Fibroblast of lung (primary cell): ENCODE data around the gene MCTP2. TPM values are rescaled to one million over a fixed set of nuclear protein-coding genes. Genes with fewer than 3 reads are reported as not detected.

ENCODE experiments used
- DNase-seq, 2 donors: peaks; one replicate each; pipeline versions ENCODE4 v3.0.0 to v3.0.0-alpha.2; 2010; ENCODE audit warnings: low read depth in 2 of 2
- H2AFZ ChIP-seq: 2 replicates; pipeline ENCODE4 v1.5.1; 2012; ENCODE audit warnings: low read length, control low read depth, inconsistent platforms
- H3K27ac ChIP-seq: 2 replicates; pipeline ENCODE4 v1.5.1; 2011; ENCODE audit warnings: low read length, control low read depth; ENCODE audit not compliant: insufficient read depth
- H3K27me3 ChIP-seq: 2 replicates; pipeline ENCODE4 v1.5.1; 2011; ENCODE audit warnings: mild to moderate bottlenecking, low read length; ENCODE audit not compliant: control insufficient read depth, insufficient read depth
- H3K36me3 ChIP-seq: 2 replicates; pipeline ENCODE4 v1.5.1; 2011; ENCODE audit warnings: low read length; ENCODE audit not compliant: control insufficient read depth, insufficient read depth
- H3K4me1 ChIP-seq: 2 replicates; pipeline ENCODE4 v1.5.1; 2011; ENCODE audit warnings: low read length; ENCODE audit not compliant: control insufficient read depth, insufficient read depth; ENCODE audit errors: extremely low read depth
- H3K4me2 ChIP-seq: 2 replicates; pipeline ENCODE4 v1.5.1; 2011; ENCODE audit warnings: low read length, control low read depth; ENCODE audit not compliant: insufficient read depth; ENCODE audit errors: extremely low read depth
- H3K4me3 ChIP-seq, 4 experiments: fragments of 200-600 bp in 1 of 4; sonication (generic) in 1 of 4; replicated peaks in 1 of 4; 2 replicates each; pipeline ENCODE4 v1.5.1; 2011 to 2016; ENCODE audit warnings: low read length in 4 of 4, low read depth in 3 of 4, mild to moderate bottlenecking in 3 of 4, control low read depth in 2 of 4, inconsistent platforms in 1 of 4, mixed read lengths in 1 of 4; ENCODE audit not compliant: insufficient read depth in 1 of 4; ENCODE audit errors: control extremely low read depth in 1 of 4
- H3K79me2 ChIP-seq: 2 replicates; pipeline ENCODE4 v1.5.1; 2012; ENCODE audit warnings: mild to moderate bottlenecking, low read length, inconsistent platforms; ENCODE audit not compliant: control insufficient read depth, insufficient read depth
- H3K9ac ChIP-seq: 2 replicates; pipeline ENCODE4 v1.5.1; 2011; ENCODE audit warnings: mild to moderate bottlenecking, low read length, control low read depth; ENCODE audit not compliant: insufficient read depth
- H3K9me3 ChIP-seq: 2 replicates; pipeline ENCODE4 v1.5.1; 2012; ENCODE audit warnings: low read depth, low read length; ENCODE audit not compliant: control insufficient read depth, insufficient read depth
- H4K20me1 ChIP-seq: 2 replicates; pipeline ENCODE4 v1.5.1; 2011; ENCODE audit warnings: low read length; ENCODE audit not compliant: control insufficient read depth, insufficient read depth; ENCODE audit errors: extremely low read depth
- EZH2 ChIP-seq: IDR thresholded peaks from 2 replicates; pipeline ENCODE4 v1.5.1; 2012; ENCODE audit warnings: low read length, control low read depth, mild to moderate bottlenecking; ENCODE audit errors: missing control alignments
- polyA plus RNA-seq, 2 donors: library from polyadenylated mRNA; depleted of rRNA in 1 of 2; stranded (reverse) in 1 of 2; unstranded in 1 of 2; fragments of >200 nt; gene quantifications; 2 replicates each; pipeline ENCODE4 v1.2.1, GENCODE V29; 2011 to 2012; ENCODE audit warnings: missing spikeins in 1 of 2
- total RNA-seq: library from RNA; depleted of rRNA; stranded (reverse); fragments of >200 nt; gene quantifications from 2 replicates; pipeline ENCODE4 v1.2.1, GENCODE V29; 2014
- TF ChIP-seq, protein P1 (sequence below), 2 donors: IDR thresholded peaks in 1 of 2; conservative IDR thresholded peaks in 1 of 2; 1 replicate in 1 of 2; 2 replicates in 1 of 2; pipeline ENCODE4 v1.5.1; 2011 to 2012; ENCODE audit warnings: low read length in 2 of 2, control low read depth in 1 of 2, inconsistent platforms in 1 of 2, low read depth in 1 of 2, mild to moderate bottlenecking in 1 of 2

MCTP2 gene
- total and polyA plus RNA-seq, 2 donors (not counting 1 experiment from before 2014, with no cell fraction given): 3.6 to 14.5 TPM

DNA sequence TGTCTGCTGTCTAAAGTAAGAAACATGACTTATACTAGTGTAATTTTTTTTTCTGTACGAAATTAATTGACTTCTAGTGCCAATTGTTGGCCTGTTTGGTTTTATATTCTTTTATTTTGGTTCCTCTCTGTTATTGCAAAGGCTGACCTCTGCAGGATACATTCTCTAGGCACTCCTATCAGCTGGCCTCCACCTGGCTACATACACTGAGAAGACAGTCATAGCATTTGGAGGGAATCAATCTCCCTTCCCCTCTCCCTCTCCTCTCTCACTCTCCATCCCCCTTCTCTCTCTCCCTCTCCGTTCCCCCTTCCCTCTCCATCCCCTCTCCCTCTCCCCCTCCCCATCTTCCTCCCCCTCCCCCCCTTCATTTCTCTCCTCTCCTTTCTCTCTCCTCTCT is 116.7 kb downstream of the MCTP2 start:
- TF ChIP-seq, protein P1, sequence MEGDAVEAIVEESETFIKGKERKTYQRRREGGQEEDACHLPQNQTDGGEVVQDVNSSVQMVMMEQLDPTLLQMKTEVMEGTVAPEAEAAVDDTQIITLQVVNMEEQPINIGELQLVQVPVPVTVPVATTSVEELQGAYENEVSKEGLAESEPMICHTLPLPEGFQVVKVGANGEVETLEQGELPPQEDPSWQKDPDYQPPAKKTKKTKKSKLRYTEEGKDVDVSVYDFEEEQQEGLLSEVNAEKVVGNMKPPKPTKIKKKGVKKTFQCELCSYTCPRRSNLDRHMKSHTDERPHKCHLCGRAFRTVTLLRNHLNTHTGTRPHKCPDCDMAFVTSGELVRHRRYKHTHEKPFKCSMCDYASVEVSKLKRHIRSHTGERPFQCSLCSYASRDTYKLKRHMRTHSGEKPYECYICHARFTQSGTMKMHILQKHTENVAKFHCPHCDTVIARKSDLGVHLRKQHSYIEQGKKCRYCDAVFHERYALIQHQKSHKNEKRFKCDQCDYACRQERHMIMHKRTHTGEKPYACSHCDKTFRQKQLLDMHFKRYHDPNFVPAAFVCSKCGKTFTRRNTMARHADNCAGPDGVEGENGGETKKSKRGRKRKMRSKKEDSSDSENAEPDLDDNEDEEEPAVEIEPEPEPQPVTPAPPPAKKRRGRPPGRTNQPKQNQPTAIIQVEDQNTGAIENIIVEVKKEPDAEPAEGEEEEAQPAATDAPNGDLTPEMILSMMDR (conservative IDR thresholded peaks at IDR 0.05 in 1 of 2, IDR thresholded peaks at IDR 0.05 in 1 of 2; ENCODE audit: low read depth in 1 of 2, low read length in 2 of 2): no peak
- TF ChIP-seq EZH2: no peak
- no peak overlapping the region for H3K4me3 ChIP-seq

DNA sequence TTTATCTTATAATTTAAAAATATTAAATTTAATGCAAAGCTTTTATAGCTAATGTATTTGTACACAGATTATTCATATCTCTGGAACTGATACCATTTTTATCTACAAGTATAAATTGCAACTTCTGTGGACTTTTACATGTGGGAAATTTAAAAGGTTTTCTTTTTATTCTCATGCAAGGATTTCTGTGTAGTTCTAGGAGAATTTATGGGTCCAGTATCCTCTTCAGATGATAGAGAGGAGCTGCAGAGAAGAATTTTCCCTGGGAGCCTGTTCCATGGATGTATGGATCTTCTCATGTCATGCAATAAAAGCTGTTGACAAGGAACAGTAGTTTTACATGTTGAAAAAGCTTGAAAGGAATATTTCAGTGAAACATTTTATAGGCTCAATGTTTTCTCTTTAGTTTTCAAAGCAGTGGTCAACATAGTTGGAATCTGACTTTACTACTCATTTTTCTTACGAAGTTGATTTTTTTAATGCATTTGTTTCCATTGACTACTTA is 119.7 kb downstream of the MCTP2 start:
- no peak for DNase-seq
- no peak overlapping the region for H2AFZ ChIP-seq
- H3K4me2 ChIP-seq: no peak overlapping the region
- TF ChIP-seq, protein P1 (conservative IDR thresholded peaks at IDR 0.05 in 1 of 2, IDR thresholded peaks at IDR 0.05 in 1 of 2; ENCODE audit: low read depth in 1 of 2, low read length in 2 of 2): no peak
- no peak for TF ChIP-seq EZH2
- H3K4me1 ChIP-seq: no peaks in the 10 kb centered on the region
- no peak overlapping the region for H3K9ac ChIP-seq
- H3K4me3 ChIP-seq: no peak overlapping the region
- H3K36me3 ChIP-seq: no peaks in the 10 kb centered on the region
- no peaks in the 10 kb centered on the region for H3K79me2 ChIP-seq
- H3K27ac ChIP-seq: no peak overlapping the region
- no peaks in the 10 kb centered on the region for H3K27me3 ChIP-seq
- H3K9me3 ChIP-seq: no peaks in the 10 kb centered on the region
- no peaks in the 10 kb centered on the region for H4K20me1 ChIP-seq

More for the DNA sequence above, 116.7 kb downstream of the MCTP2 start:
- H3K4me1 ChIP-seq: no peaks in the 10 kb centered on the region
- DNase-seq: no peak
- no peaks in the 10 kb centered on the region for H3K36me3 ChIP-seq
- no peak overlapping the region for H3K4me2 ChIP-seq
- H3K79me2 ChIP-seq: no peaks in the 10 kb centered on the region
- H4K20me1 ChIP-seq: no peaks in the 10 kb centered on the region
- H3K9me3 ChIP-seq: no peaks in the 10 kb centered on the region
- no peaks in the 10 kb centered on the region for H3K27me3 ChIP-seq
- no peak overlapping the region for H2AFZ ChIP-seq
- H3K9ac ChIP-seq: no peak overlapping the region
- H3K27ac ChIP-seq: no peak overlapping the region

DNA sequence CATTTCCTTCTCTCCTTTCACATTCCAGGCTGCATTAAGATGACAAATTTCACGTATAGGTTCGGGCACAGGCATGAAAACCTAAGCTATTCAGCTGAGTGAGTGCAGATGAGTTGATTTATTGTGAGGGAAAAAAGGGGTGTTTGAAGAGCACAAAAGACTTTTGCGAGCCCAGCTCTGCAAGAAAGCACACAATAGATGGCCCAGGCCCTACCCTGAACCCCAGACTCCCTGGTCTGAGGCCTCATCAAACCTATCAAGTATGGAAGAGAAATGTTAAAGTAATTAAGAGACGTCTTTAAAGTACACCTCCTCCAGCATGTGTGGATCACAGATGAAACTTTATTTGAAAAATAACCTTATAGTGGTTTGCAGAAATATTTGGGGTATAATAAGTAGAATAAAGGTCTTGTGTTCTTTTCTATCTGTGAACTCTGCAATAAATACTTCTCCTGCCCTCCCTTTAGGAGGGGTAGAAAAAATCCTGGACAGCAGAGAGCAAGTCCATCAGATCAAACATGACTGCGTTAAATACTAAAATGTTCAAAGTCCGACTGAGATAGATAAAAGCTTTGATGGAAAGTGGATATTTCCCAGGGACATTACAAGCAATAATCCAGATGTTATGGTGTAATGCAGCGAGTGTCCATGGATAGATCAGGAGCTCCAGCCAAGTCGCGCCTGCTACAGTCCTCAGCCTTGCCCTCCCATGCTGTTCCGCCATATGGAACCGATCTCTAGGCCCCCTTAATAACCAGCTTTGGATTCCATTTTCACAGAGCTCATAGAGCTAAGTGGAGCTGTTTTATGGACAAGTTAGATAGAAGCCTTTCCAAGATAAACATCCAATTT is 121.5 kb downstream of the MCTP2 start:
- Histone ChIP-seq H3K79me2 (no peaks in the 10 kb centered on the region), H2AFZ (no peak overlapping the region), H3K27ac (no peak overlapping the region), H3K4me3 (no peak overlapping the region), H3K4me2 (no peak overlapping the region), H3K27me3 (no peaks in the 10 kb centered on the region), H3K4me1 (no peaks in the 10 kb centered on the region), H3K9me3 (no peaks in the 10 kb centered on the region), H3K9ac (no peak overlapping the region), H4K20me1 (no peaks in the 10 kb centered on the region), H3K36me3 (no peaks in the 10 kb centered on the region)
- TF ChIP-seq EZH2: no peak
- TF ChIP-seq, protein P1 (conservative IDR thresholded peaks at IDR 0.05 in 1 of 2, IDR thresholded peaks at IDR 0.05 in 1 of 2; ENCODE audit: low read depth in 1 of 2, low read length in 2 of 2): no peak
- DNase-seq: peak in 1 of 2 donors; percentile 98
